Measurements from ENCODE around the gene RGCC.
"Not testable (repeated sequence)": the region's sequence is repeated elsewhere in the genome, so short reads cannot be mapped to it uniquely, and the experiment has no call there.

GRCh38 chr13:41434030-41434429 is 23.3 kb upstream of the RGCC start:
- not testable (repeated sequence) for TF ChIP-seq EP300, POLR2A (IDR thresholded peaks at IDR 0.05)
- TF ChIP-seq, protein P1, sequence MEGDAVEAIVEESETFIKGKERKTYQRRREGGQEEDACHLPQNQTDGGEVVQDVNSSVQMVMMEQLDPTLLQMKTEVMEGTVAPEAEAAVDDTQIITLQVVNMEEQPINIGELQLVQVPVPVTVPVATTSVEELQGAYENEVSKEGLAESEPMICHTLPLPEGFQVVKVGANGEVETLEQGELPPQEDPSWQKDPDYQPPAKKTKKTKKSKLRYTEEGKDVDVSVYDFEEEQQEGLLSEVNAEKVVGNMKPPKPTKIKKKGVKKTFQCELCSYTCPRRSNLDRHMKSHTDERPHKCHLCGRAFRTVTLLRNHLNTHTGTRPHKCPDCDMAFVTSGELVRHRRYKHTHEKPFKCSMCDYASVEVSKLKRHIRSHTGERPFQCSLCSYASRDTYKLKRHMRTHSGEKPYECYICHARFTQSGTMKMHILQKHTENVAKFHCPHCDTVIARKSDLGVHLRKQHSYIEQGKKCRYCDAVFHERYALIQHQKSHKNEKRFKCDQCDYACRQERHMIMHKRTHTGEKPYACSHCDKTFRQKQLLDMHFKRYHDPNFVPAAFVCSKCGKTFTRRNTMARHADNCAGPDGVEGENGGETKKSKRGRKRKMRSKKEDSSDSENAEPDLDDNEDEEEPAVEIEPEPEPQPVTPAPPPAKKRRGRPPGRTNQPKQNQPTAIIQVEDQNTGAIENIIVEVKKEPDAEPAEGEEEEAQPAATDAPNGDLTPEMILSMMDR (IDR thresholded peaks at IDR 0.05), result not testable (repeated sequence)
